Endothelial cell (in vitro differentiated cells): ENCODE results near the gene MPV17. TPM values are rescaled to one million over a fixed set of nuclear protein-coding genes. Genes with fewer than 3 reads are reported as not detected.
"Not testable (repeated sequence)": the region's sequence is repeated elsewhere in the genome, so short reads cannot be mapped to it uniquely, and the experiment has no call there.

Experiments
- DNase-seq: peaks from one replicate; pipeline ENCODE4 v3.0.0; 2021; ENCODE audit warnings: low spot score
- H3K27ac Mint-ChIP-seq: one replicate; pipeline ENCODE4 v1.8.0; 2021; ENCODE audit warnings: mixed read lengths, inconsistent platforms; ENCODE audit not compliant: unreplicated experiment
- H3K27me3 Mint-ChIP-seq: one replicate; pipeline ENCODE4 v1.8.0; 2021; ENCODE audit warnings: mild to moderate bottlenecking, moderate library complexity, mixed read lengths, inconsistent platforms; ENCODE audit not compliant: unreplicated experiment
- H3K36me3 Mint-ChIP-seq: one replicate; pipeline ENCODE4 v1.8.0; 2021; ENCODE audit warnings: mild to moderate bottlenecking, low read depth, mixed read lengths, inconsistent platforms; ENCODE audit not compliant: unreplicated experiment
- H3K4me1 Mint-ChIP-seq: one replicate; pipeline ENCODE4 v1.8.0; 2021; ENCODE audit warnings: mild to moderate bottlenecking, mixed read lengths, inconsistent platforms; ENCODE audit not compliant: unreplicated experiment
- H3K4me3 Mint-ChIP-seq: one replicate; pipeline ENCODE4 v1.8.0; 2021; ENCODE audit warnings: mild to moderate bottlenecking, mixed read lengths, inconsistent platforms; ENCODE audit not compliant: unreplicated experiment
- H3K9me3 Mint-ChIP-seq: one replicate; pipeline ENCODE4 v1.8.0; 2021; ENCODE audit warnings: mixed read lengths, inconsistent platforms; ENCODE audit not compliant: unreplicated experiment
- total RNA-seq: library from RNA; stranded (reverse); fragmentation: NEBNext Ultra II Directional; extraction: Animal tissue kit (Norgen Biotek cat#: 25700); gene quantifications from one replicate; pipeline ENCODE4 v1.2.1, GENCODE V29; 2021; ENCODE audit not compliant: unreplicated experiment
- TF ChIP-seq, protein P1 (sequence below): fragments of 200-600 bp; sonication (generic); IDR thresholded peaks from one replicate; pipeline ENCODE4 v1.5.0; 2021; ENCODE audit warnings: antibody characterized with exemption; ENCODE audit not compliant: unreplicated experiment

Gene MPV17
- total RNA-seq, 1 donor from 2014 or later, result 55.0 TPM

- TF ChIP-seq, protein P1, sequence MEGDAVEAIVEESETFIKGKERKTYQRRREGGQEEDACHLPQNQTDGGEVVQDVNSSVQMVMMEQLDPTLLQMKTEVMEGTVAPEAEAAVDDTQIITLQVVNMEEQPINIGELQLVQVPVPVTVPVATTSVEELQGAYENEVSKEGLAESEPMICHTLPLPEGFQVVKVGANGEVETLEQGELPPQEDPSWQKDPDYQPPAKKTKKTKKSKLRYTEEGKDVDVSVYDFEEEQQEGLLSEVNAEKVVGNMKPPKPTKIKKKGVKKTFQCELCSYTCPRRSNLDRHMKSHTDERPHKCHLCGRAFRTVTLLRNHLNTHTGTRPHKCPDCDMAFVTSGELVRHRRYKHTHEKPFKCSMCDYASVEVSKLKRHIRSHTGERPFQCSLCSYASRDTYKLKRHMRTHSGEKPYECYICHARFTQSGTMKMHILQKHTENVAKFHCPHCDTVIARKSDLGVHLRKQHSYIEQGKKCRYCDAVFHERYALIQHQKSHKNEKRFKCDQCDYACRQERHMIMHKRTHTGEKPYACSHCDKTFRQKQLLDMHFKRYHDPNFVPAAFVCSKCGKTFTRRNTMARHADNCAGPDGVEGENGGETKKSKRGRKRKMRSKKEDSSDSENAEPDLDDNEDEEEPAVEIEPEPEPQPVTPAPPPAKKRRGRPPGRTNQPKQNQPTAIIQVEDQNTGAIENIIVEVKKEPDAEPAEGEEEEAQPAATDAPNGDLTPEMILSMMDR, result no peak
- Mint-ChIP-seq H3K36me3 (no peaks in the 10 kb centered on the region), H3K27ac (no peak overlapping the region), H3K9me3 (no peaks in the 10 kb centered on the region), H3K4me1 (no peaks in the 10 kb centered on the region), H3K27me3 (peaks cover 4% of the 10 kb centered on the region), H3K4me3 (no peak overlapping the region)
- no peak for DNase-seq
Measured at GRCh38 chr2:27271631-27272340, 51.1 kb downstream of the MPV17 start.

DNA sequence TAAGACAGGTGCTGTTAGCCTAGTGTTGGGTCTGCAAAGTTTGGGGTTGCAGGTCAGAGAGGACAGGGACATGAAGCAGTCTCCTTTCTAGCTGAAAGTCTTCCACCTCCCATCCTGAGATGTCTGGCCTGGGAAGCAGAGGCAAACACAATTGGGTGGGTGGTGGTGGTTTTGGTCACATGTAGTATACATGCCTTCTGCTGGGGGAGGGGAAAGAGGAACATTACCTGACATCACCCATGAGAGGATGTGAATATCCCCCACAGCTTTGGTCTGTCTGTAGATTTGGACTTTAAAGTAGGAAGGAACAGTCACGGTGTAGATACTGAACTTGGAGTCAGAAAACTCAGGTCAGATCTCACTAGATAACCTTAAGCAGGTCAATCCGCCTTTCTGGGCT lies 52.2 kb downstream of the MPV17 start:
- Mint-ChIP-seq H3K4me1 (no peaks in the 10 kb centered on the region), H3K27me3 (peaks cover 4% of the 10 kb centered on the region), H3K4me3 (no peak overlapping the region), H3K9me3 (no peaks in the 10 kb centered on the region), H3K36me3 (no peaks in the 10 kb centered on the region), H3K27ac (no peak overlapping the region)
- TF ChIP-seq, protein P1, result no peak
- DNase-seq, result no peak

GRCh38 chr2:27270131-27270530 lies 52.8 kb downstream of the MPV17 start:
- H3K36me3 Mint-ChIP-seq, result no peaks in the 10 kb centered on the region
- H3K27me3 Mint-ChIP-seq, result peaks cover 4% of the 10 kb centered on the region
- H3K9me3 Mint-ChIP-seq, result no peaks in the 10 kb centered on the region
- no peak overlapping the region for H3K4me3 Mint-ChIP-seq
- TF ChIP-seq, protein P1, result no peak
- DNase-seq, result no peak
- peaks cover 4% of the 10 kb centered on the region for H3K4me1 Mint-ChIP-seq
- H3K27ac Mint-ChIP-seq, result no peak overlapping the region

DNA sequence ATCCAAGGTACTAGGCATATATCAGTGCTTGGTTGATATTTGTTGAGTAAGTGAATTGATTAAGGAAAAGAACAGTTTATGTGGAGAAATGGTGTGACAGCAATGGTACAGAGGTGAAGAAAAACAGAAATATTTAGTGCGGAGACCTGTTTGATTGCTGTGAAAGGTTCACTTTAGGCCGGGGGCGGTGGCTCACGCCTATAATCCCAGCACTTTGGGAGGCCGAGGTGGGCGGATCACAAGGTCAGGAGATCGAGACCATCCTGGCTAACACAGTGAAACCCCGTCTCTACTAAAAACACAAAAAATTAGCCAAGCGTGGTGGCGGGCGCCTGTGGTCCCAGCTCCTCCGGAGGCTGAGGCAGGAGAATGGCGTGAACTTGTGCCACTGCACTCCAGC lies 54.6 kb downstream of the MPV17 start:
- H3K4me1 Mint-ChIP-seq, result peaks cover 13% of the 10 kb centered on the region
- H3K27me3 Mint-ChIP-seq, H3K36me3 Mint-ChIP-seq, H3K4me3 Mint-ChIP-seq, H3K9me3 Mint-ChIP-seq, DNase-seq, H3K27ac Mint-ChIP-seq: not testable (repeated sequence)

DNA sequence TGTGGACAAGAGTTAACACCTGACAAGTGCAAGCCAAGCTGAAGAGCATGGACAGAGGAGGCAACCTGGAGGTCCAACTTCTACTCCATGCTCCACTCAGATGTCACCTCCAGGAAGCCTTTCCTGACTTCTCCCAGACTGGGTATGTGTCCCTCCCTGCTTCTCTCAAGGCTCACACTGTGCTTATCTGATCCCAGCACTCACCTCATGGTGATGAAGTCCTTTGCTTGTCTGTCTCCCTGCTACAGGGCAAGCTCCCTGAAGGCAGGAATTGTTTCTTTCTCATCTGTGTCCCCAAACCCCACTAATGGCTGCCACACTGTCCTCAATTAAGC lies 57.4 kb downstream of the MPV17 start:
- H3K27ac Mint-ChIP-seq, result peak overlapping the region; percentile 39
- H3K9me3 Mint-ChIP-seq, result no peaks in the 10 kb centered on the region
- no peak for DNase-seq
- H3K4me3 Mint-ChIP-seq, result peak overlapping the region; percentile 77
- peaks cover 8% of the 10 kb centered on the region for H3K36me3 Mint-ChIP-seq
- TF ChIP-seq, protein P1, result no peak
- peaks cover 17% of the 10 kb centered on the region for H3K27me3 Mint-ChIP-seq
- H3K4me1 Mint-ChIP-seq, result peaks cover 26% of the 10 kb centered on the region
